OCI-LY1 (cell line): Measurements from ENCODE around the gene SGCD.
A peak's percentile ranks its signal among the peaks of the same experiment; 100 is the strongest.

Experiments
- H2AFZ ChIP-seq: fragments of 200-600 bp; sonication (generic), shearing (Covaris generic); 2 replicates; pipeline ENCODE4 v1.6.0; 2014; ENCODE audit warnings: antibody characterized with exemption, mild to moderate bottlenecking, low read length
- H3F3A ChIP-seq: fragments of 200-600 bp; sonication (generic), shearing (Covaris generic); 2 replicates; pipeline ENCODE4 v1.6.0; 2014; ENCODE audit warnings: mild to moderate bottlenecking, antibody characterized with exemption, low read length, moderate library complexity; ENCODE audit not compliant: insufficient read depth
- H3K27ac ChIP-seq: fragments of 200-600 bp; sonication (generic); 2 replicates; pipeline ENCODE4 v1.5.1; 2014; ENCODE audit warnings: low read length, mixed run types, mild to moderate bottlenecking, low read depth; ENCODE audit not compliant: poor library complexity, severe bottlenecking
- H3K27me3 ChIP-seq: fragments of 200-600 bp; sonication (generic); 2 replicates; pipeline ENCODE4 v1.6.0; 2014; ENCODE audit warnings: antibody characterized with exemption, mild to moderate bottlenecking, low read length, moderate library complexity; ENCODE audit not compliant: insufficient read depth
- H3K36me3 ChIP-seq: fragments of 200-600 bp; sonication (generic); 2 replicates; pipeline ENCODE4 v1.6.1; 2014; ENCODE audit warnings: mild to moderate bottlenecking, antibody characterized with exemption, low read length, moderate library complexity, mixed read lengths; ENCODE audit not compliant: insufficient read depth
- H3K4me1 ChIP-seq: fragments of 200-600 bp; sonication (generic); 2 replicates; pipeline ENCODE4 v1.5.1; 2014; ENCODE audit warnings: mild to moderate bottlenecking, low read length, moderate library complexity; ENCODE audit not compliant: insufficient read depth, severe bottlenecking
- H3K4me2 ChIP-seq: fragments of 200-600 bp; sonication (generic), shearing (Covaris generic); 2 replicates; pipeline ENCODE4 v1.6.1; 2014; ENCODE audit warnings: low read length
- H3K4me3 ChIP-seq: fragments of 200-600 bp; sonication (generic); 2 replicates; pipeline ENCODE4 v1.5.1; 2014; ENCODE audit warnings: low read length, low read depth, mild to moderate bottlenecking, mixed read lengths; ENCODE audit not compliant: poor library complexity, severe bottlenecking
- H3K79me2 ChIP-seq: fragments of 200-600 bp; shearing (Covaris generic); 2 replicates; pipeline ENCODE4 v1.6.1; 2016; ENCODE audit warnings: mixed run types, low read length, mixed read lengths; ENCODE audit not compliant: insufficient read depth
- H3K9ac ChIP-seq: fragments of 200-600 bp; sonication (generic), shearing (Covaris generic); 2 replicates; pipeline ENCODE4 v1.6.1; 2014; ENCODE audit warnings: mild to moderate bottlenecking, low read length, mixed read lengths
- H3K9me2 ChIP-seq: fragments of 200-600 bp; sonication (generic), shearing (Covaris generic); 2 replicates; pipeline ENCODE4 v1.6.1; 2014; ENCODE audit warnings: low read depth, mild to moderate bottlenecking, low read length, mixed read lengths
- H3K9me3 ChIP-seq: fragments of 200-600 bp; shearing (Covaris generic); 2 replicates; pipeline ENCODE4 v1.6.1; 2014; ENCODE audit warnings: low read length, mixed read lengths
- H4K20me1 ChIP-seq: fragments of 200-600 bp; sonication (generic), shearing (Covaris generic); 2 replicates; pipeline ENCODE4 v1.6.0; 2016; ENCODE audit warnings: mild to moderate bottlenecking, low read length; ENCODE audit not compliant: insufficient read depth
- CTCF ChIP-seq: fragments of 200-600 bp; sonication (generic), shearing (Covaris generic); IDR thresholded peaks from 2 replicates; pipeline ENCODE4 v1.5.1; 2017; ENCODE audit warnings: mild to moderate bottlenecking, antibody characterized with exemption, low read length, moderate library complexity, mixed read lengths
- EZH2 ChIP-seq: fragments of 200-600 bp; sonication (generic), shearing (Covaris generic); IDR thresholded peaks from 2 replicates; pipeline ENCODE4 v1.8.0; 2017; ENCODE audit warnings: borderline replicate concordance, mixed run types, mild to moderate bottlenecking, antibody characterized with exemption, low read length, moderate library complexity, mixed read lengths

SGCD gene

GRCh38 chr5:156815988-156816599 lies 489.1 kb downstream of the SGCD start:
- Histone ChIP-seq H3K9ac (no peak overlapping the region), H3K27me3 (no peaks in the 10 kb centered on the region), H3K4me3 (no peak overlapping the region), H3K9me2 (no peaks in the 10 kb centered on the region), H2AFZ (no peak overlapping the region), H3K36me3 (no peaks in the 10 kb centered on the region), H4K20me1 (no peaks in the 10 kb centered on the region), H3K79me2 (no peaks in the 10 kb centered on the region), H3K4me2 (no peak overlapping the region), H3K9me3 (no peaks in the 10 kb centered on the region), H3F3A (no peaks in the 10 kb centered on the region), H3K4me1 (no peaks in the 10 kb centered on the region), H3K27ac (no peak overlapping the region)
- peak; percentile 47; the same call in 1 of the 2 replicates for TF ChIP-seq CTCF
- TF ChIP-seq EZH2, result no peak
